CD4-positive, alpha-beta T cell treated with Interleukin-6 at 100 ng/mL for 8 hours (primary cell): ENCODE measurements around the gene SFXN2.
"Not testable (repeated sequence)": the region's sequence is repeated elsewhere in the genome, so short reads cannot be mapped to it uniquely, and the experiment has no call there.

Experiments
- DNase-seq: peaks from one replicate; pipeline ENCODE4 v3.0.0-alpha.2; 2020; ENCODE audit warnings: mixed read lengths, low spot score

The SFXN2 gene

GRCh38 chr10:102720337-102720736 lies 5.9 kb downstream of the SFXN2 start:
- DNase-seq = no peak

DNA sequence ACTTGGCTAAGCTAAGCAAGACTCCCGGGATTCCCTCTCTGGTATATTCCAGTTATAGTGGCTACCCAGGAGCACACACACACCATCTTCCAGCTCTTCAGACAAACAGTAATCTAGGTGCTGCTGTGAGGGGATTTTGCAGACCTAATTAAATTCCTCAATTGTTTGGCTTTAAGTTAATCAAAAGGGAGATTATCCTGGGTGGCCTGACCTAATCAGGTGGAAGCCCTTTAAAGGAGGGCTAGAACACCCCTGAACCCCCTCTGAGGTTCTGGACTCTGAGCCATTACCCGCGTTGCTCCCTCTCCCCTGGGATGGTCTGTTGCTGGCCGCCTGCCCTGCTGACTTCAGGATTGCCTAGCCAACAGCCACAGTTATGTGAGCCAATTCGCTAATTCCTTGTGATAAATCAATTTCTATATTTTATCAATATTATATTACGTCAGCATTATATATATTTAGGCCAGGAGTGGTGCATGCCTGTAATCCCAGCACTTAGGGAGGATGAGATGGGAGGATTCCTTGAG lies 6.4 kb downstream of the SFXN2 start:
- no peak for DNase-seq

DNA sequence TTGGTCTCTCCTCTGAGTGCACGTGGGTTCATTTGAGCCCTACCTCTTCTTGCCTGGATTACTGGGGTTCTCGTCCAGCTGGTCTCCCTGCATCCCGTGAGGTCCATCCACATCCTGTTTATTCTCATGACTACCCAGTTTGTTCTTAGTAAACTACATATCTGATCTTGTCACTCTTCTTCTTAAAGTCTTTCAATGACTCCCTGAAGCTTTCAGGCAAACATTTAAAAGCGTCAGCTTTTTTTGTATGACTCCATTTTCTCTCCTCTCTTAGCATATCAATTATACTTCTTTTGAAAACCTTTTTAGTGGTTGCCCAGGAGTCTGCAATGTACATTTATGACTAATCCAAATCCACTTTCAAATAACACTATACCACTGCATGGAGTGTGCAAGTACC lies 7.5 kb downstream of the SFXN2 start:
- DNase-seq = no peak

- no peak for DNase-seq
Observed at GRCh38 chr10:102723989-102724388, 9.6 kb downstream of the SFXN2 start.

DNA sequence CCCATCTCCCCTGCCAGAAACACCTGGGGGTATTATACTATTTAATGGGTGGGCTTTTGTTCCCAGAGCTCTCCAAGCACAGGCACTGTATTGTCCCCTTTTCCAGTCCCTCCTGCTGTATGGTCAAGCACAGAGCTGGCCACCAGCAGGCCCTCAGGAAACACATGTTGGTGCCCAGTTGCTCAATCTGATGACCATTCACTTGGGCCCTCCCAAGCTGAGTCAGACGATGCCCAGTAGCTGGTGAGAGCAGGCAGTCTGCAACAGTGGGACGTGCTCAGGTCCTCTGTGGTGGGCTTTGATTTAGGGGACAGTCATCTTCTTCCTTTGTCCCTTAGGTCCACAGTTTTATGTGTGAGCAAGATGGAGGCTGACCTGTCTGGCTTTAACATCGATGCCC lies 11.8 kb downstream of the SFXN2 start:
- DNase-seq = no peak

GRCh38 chr10:102727037-102727818 lies 12.8 kb downstream of the SFXN2 start:
- DNase-seq = no peak

GRCh38 chr10:102729029-102730026 lies 14.9 kb downstream of the SFXN2 start:
- DNase-seq = peak; percentile 37

DNA sequence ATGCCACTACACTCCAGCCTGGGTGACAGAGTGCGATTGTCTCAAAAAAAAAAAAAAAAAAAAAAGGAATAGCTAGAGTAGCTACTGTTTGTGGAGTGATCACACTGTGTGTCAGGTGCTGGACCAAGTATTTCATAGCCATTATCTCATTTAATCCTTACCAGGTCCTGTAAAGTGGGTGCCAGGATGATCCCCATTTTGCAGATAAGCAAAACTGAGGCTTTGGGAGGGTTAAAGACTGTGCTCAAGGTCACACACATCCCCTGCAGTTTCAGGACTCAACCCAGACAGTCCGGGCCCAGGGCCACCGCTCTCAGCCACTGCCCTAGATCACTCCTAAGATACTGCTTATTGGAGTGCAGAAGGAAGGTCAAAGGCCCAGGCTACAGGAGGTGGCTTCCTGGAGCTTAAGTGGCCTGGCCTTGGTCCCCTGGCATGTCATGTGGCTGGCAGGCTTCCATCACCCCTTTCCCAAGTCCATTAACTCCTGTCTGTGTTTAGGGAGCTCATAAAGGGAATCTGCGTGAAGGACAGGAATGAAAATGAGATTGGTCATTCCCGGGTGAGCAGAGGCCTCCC lies 16.9 kb downstream of the SFXN2 start:
- DNase-seq = no peak

- no peak for DNase-seq
Observed at GRCh38 chr10:102732661-102733060, 18.2 kb downstream of the SFXN2 start.

DNA sequence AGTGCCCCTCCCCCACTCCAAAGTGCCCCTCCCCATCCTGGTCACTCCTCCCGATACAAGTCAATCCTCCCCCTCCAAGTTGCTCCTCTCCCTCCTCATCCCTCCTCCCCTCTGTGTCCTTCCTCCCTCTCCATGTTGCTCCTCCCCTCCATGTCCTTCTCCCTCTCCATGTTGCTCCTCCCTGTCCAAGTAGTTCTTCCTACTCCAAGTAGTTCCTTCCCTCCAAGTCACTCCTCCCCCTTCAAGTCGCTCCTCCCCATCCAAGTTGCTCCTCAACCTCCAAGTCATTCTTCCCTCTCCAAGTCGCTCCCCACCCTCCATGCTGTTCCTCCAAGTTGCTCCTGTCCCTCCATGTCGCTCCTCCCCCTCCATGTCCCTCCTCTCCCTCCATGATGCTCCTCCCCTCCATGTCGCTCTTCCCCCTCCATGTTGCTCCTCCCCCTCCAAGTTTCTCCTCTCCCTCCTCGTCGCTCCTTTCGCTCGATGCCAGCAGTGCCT lies 20.7 kb downstream of the SFXN2 start:
- no peak for DNase-seq

DNA sequence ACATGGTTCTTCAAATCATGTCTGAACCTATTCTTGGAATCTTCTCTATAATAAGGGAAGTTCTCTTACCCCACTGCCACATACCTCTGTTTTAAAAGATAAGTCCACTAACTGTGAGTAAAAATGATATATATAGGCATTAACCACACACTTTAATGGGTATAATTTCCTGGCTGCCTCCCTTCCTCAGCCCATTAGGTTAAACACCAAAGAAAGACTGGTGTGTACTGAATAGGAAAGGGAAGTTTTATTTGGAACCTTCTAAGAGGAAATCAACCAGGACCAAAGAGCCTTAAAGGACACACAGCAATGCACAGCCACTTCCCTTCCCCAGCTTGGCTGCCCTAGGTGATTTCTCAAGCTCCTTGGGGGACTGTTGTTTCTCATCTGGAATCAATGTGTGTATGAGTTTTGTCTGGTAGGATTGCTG lies 24.3 kb downstream of the SFXN2 start:
- DNase-seq = no peak

DNA sequence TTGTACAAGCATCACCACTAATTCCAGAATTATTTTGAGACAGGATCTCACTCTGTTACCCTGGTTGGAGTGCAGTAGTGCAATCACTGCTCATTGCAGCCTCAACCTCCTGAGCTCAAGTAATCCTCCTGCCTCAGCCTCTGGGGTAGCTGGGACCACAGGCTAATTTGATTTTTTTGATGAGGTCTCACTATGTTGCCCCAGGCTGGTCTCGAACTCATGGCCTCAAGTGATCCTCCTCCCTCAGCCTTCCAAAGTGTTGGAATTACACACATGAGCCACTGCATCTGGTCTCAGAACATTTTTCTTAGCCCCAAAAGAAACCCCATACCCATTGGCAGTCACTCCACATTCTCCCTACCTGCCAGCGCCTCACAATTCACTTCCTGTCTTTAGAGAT lies 25.8 kb downstream of the SFXN2 start:
- no peak for DNase-seq

- no peak for DNase-seq
Observed at GRCh38 chr10:102741726-102742237, 27.3 kb downstream of the SFXN2 start.

- not testable (repeated sequence) for DNase-seq
Observed at GRCh38 chr10:102742313-102742712, 27.9 kb downstream of the SFXN2 start.

- DNase-seq = no peak
Observed at GRCh38 chr10:102743078-102743587, 28.7 kb downstream of the SFXN2 start.

DNA sequence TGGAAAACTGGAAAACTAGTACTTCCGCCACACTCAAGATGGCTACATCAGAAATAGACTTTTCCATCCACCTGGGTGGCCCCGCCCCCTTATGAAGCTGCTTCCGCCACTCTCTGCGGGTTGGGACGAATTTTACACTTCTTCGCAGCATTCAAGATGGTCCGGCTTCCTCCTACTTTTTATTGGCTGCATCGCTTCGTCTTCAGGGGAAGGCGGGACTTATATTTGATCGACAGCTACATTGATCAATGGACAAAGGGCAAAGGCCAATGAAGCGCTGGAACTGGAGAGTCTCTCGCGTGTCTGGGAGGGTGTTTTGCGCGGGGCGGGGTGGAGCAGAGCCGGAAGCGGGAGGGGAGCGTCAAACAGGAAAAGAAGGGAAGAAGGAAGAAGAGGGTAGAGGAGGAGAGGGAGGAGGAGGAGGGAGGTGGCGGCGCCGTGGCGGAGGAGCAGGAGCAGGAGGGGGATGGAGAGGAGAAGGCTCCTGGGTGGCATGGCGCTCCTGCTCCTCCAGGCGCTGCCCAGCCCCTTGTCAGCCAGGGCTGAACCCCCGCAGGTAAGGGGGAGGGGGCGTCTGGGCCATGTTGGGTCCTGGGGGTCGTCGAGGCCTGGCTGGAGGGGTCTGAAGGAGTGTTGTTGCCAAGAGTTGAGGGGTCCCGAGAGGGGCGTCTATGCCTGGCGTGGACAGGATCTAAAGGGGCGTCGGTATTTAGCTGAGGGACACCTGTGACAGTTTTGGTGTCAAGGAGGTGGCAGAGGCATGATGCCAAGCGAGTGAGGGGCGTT lies 29.3 kb downstream of the SFXN2 start, which contains the start of gene WBP1L:
TSS of gene WBP1L (plus strand) at position 361 of the 786 bp plus-strand sequence. CDS start at position 467, 106 bp downstream.
- peak; percentile 97 for DNase-seq

- DNase-seq = no peak
Observed at GRCh38 chr10:102744374-102745051, 30.1 kb downstream of the SFXN2 start.

GRCh38 chr10:102745157-102745556 lies 30.7 kb downstream of the SFXN2 start:
- DNase-seq = no peak

- no peak for DNase-seq
Observed at GRCh38 chr10:102752266-102752930, 38.0 kb downstream of the SFXN2 start.
